ENCODE measurements around the gene GPR132.
"Not testable (repeated sequence)": the region's sequence is repeated elsewhere in the genome, so short reads cannot be mapped to it uniquely, and the experiment has no call there.

GPR132 gene

GRCh38 chr14:105065280-105066228 is at the start of gene GPR132:
TSS of gene GPR132 (minus strand) at chr14:105065430. CDS start at chr14:105055420, 10,010 bp downstream.
- no peak for TF ChIP-seq CTCF (IDR thresholded peaks at IDR 0.05; ENCODE audit: insufficient read depth, low read depth, low read length, missing control alignments)
- no peak within 1 kb of the TSS for H3K4me3 ChIP-seq (ENCODE audit: low read length)
- peak; percentile 67 for DNase-seq (ENCODE audit: low read depth)

GRCh38 chr14:105109243-105109642 is 44.0 kb upstream of the GPR132 start:
- H3K4me3 ChIP-seq (ENCODE audit: low read length); DNase-seq (ENCODE audit: low read depth): not testable (repeated sequence)

- no peak for TF ChIP-seq CTCF (IDR thresholded peaks at IDR 0.05; ENCODE audit: insufficient read depth, low read depth, low read length, missing control alignments)
- DNase-seq (ENCODE audit: low read depth): no peak
- H3K4me3 ChIP-seq (ENCODE audit: low read length): no peak overlapping the region
These were observed 43.3 kb upstream of the GPR132 start for GRCh38 chr14:105108516-105108864.

GRCh38 chr14:105107781-105108515 is 42.7 kb upstream of the GPR132 start:
- no peak overlapping the region for H3K4me3 ChIP-seq (ENCODE audit: low read length)
- DNase-seq (ENCODE audit: low read depth): no peak
- no peak for TF ChIP-seq CTCF (IDR thresholded peaks at IDR 0.05; ENCODE audit: insufficient read depth, low read depth, low read length, missing control alignments)

GRCh38 chr14:105107351-105107750 is 42.1 kb upstream of the GPR132 start:
- H3K4me3 ChIP-seq (ENCODE audit: low read length): no peak overlapping the region
- no peak for DNase-seq (ENCODE audit: low read depth)
- no peak for TF ChIP-seq CTCF (IDR thresholded peaks at IDR 0.05; ENCODE audit: insufficient read depth, low read depth, low read length, missing control alignments)

GRCh38 chr14:105105158-105105557 is 39.9 kb upstream of the GPR132 start:
- no peak for TF ChIP-seq CTCF (IDR thresholded peaks at IDR 0.05; ENCODE audit: insufficient read depth, low read depth, low read length, missing control alignments)
- H3K4me3 ChIP-seq (ENCODE audit: low read length): no peak overlapping the region
- DNase-seq (ENCODE audit: low read depth): no peak

- no peak overlapping the region for H3K4me3 ChIP-seq (ENCODE audit: low read length)
- DNase-seq (ENCODE audit: low read depth): no peak
- TF ChIP-seq CTCF (IDR thresholded peaks at IDR 0.05; ENCODE audit: insufficient read depth, low read depth, low read length, missing control alignments): no peak
These were observed 37.7 kb upstream of the GPR132 start for GRCh38 chr14:105102893-105103292.

Data from epithelial cell of esophagus (primary cell).